Stimulated activated CD4-positive, alpha-beta T cell treated with anti-CD3 and anti-CD28 coated beads, Interleukin-2, amount 100 ng/mL, for 24 hours (primary cell): Measurements from ENCODE around the gene ETNK2.
A peak's percentile ranks its signal among the peaks of the same experiment; 100 is the strongest.

Source experiments
- DNase-seq, 2 donors: peaks; one replicate each; pipeline ENCODE4 v3.0.0-alpha.2; 2020

The ETNK2 gene

DNA sequence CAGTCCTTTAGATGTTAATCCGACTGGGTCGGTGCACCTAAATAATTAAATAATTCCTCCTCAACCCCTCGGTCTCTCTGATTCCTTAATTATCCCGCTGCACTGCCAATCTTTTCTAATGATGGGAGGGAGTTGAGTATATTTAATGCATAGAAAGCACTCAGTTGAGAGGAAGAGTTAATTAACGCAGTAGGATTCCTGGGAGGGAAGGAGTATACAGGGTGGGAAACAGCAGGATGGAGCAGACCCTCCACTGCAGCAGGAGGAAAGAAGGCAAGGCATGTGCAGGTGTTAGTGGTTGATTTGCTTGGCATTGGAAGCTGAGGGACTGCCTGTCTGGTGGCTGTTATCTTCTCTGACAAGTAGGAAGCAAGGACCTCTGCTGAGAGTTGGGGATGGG, 24.2 kb upstream of the ETNK2 start:
- DNase-seq, result no peak

DNA sequence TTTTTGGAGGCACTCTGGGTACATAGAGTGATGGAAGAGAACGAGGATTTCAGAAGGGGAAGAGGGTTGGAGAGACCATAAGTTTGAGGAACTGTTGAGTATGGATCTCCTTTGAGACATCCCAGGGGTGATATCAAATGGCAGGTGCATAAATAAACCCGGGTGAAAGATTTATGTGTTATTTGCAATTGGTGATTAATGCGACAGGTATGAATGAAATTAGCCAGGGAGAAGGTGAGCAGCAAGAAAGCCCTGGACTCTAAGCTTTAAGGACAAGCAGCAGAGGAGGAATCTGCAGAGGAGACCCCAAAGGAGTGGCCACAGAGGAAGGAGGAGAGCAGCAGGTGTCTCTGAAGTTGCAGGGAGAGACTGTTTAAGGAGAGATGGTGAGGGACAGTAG, 23.1 kb upstream of the ETNK2 start:
- DNase-seq, result no peak

DNA sequence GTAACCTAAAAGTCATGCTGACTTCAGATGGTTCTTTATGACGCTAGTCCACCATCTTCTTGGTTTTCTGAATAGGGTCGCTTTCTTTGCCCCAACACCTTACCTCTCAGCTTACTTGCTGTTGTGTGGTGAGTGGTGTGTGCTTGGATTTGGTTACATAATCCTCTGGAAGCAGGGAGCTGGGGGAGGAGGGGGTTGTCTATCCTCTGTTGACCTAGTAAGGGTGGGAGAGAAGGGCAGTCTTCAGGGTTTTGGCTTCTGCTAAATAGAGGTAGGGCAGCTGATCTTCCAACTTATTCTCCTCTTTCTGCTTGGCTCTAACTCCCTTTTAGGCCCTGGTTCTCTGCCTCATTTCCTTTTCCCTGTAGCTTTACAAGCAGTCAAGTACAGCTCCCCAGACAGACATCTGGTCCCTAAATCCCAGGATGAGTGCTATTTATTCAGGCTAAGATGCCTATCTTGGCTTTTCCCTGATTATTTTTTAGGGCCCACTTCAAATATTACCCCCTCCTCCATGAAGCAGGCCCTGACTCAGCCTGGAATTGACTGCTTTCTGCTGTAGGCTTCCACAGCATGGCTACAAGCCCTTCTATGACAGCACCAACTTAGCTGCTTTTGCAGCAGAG, 20.7 kb upstream of the ETNK2 start:
- DNase-seq, result no peak

DNA sequence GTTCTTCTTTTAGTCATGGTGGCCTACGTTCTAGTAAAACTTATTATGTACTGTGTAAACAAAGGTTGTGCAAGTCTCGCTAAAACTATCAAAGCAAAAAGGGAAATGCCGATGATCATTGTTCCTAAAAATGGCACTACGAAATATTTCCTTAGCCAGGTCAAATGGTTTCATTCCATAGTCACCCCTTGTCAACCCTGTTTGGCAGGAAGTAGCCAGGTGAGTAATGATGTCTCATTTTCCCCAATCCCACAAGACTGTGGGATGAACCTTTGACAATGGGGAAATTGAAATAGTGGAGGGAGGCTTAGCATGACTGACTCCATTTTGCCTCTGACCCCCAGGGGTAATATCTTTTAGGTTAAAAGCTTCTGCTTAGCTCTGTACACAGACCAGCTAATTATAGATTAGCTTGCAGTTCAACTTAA, 19.9 kb upstream of the ETNK2 start:
- DNase-seq, result no peak

DNA sequence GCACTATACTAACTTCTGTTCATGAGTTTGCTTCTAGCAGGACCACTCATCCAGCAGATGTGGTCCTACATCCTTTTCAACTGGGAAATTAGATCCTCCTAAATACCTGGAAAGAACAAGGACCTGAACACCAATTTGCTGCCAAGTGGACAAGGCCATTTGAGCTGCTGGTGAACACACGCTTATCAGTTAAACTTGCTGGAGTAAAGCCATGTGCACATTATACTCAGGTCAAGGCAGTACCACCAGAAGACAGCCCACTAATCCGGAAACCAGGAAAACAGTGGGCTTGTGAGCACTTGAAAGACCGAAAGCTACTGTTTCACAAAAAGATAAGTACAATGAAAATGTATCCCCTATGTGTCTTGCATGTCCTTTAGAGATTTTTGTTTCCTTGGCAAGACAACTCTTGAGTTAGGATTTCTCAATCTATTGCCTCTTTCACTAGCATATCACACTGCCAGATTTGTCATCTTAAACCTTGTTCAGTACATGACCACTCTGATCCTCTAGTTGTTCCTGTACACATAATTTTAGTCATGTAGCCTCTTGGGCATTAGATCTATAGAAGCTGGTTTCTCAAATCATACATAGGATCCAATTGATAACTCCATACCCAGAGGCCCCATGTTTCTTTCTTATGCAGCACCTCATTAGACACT, 18.8 kb upstream of the ETNK2 start:
- DNase-seq, result no peak

DNA sequence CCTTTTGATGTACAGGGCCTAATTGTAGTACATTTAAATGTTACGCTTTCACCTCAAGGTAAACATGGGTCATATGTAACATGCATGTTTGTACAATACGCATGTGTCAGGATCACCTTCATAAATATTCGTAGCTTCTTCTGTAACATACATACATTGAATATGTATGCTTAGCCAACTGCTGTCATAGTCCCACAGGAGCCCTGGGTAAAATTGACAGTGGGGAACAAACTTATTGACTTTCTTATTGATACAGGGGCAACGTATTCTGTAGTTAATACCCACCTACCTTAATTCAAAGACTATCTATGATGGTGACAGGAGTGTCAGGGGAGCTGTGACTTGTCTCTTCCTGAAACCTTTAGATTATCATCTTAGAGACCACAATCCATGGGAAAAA, 18.0 kb upstream of the ETNK2 start:
- no peak for DNase-seq

DNA sequence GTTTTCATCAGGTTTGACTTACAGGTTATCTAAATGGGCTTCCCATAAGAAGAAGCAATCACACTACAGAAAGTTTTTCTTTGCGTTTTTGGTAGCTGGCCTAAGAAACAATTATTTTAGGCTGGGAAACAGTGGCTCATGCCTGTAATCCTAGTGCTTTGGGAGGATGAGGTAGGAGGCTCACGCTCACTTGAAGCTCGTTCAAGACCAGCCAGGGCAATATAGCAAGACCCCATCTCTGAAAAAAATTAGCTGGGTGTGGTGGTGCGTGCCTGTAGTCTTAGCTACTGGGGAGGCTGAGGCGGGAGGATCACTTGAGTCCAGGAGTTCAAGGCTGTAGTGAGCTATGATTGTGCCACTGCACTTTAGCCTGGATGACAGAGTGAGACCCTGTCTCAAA, 15.9 kb upstream of the ETNK2 start:
- DNase-seq, result no peak

DNA sequence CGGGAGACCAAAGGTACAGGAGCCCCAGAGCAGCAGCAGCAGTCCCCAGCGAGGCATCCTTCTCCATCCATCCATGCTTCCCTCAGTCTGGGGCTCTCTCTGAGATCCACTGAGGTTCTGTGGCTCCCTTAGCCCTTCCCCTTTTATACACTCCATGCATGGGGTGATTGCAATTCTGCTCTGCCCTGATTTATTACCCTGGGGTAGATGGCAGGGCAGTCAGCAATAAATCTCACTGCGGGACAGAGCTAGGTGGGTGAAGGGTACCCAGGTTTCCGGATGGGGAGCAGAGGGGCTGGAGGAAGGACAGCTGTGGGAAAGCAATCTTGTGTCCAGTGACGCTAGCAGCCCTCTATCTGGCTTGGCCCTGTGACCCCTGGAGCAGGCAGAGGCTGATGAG, 14.4 kb upstream of the ETNK2 start, which contains the start of gene REN:
TSS of gene REN (minus strand) at position 119 of the 400 bp plus-strand sequence. CDS start at position 75, 44 bp downstream.
- no peak for DNase-seq

DNA sequence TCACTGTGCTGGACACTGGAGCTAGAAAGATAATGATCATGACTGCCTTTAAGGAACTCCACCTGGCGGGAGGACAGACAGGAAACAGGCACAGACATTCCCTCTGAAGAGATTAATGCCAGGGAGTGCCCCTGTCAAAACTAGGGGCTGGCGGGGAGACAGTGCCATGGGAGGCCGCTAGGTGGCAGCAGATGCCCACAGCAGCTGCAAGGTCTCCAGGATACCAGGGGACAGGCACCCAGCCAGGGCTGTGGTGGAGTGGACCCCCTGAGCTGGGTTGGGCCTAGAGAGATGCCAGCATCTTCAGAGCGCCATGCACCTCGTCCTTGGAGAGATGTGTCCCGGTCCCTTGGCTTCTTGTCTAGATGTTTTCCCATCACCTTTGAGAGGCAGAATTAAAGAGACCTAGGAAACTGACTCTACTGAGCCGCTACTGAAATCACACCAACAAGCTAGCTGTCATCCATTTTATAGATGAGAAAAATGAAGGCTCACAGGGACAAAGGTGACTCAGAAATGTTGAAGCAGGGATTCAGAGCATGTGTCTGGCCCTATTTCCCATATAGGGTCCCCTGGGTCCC, 10.7 kb upstream of the ETNK2 start:
- DNase-seq, result peak; percentile 85

DNA sequence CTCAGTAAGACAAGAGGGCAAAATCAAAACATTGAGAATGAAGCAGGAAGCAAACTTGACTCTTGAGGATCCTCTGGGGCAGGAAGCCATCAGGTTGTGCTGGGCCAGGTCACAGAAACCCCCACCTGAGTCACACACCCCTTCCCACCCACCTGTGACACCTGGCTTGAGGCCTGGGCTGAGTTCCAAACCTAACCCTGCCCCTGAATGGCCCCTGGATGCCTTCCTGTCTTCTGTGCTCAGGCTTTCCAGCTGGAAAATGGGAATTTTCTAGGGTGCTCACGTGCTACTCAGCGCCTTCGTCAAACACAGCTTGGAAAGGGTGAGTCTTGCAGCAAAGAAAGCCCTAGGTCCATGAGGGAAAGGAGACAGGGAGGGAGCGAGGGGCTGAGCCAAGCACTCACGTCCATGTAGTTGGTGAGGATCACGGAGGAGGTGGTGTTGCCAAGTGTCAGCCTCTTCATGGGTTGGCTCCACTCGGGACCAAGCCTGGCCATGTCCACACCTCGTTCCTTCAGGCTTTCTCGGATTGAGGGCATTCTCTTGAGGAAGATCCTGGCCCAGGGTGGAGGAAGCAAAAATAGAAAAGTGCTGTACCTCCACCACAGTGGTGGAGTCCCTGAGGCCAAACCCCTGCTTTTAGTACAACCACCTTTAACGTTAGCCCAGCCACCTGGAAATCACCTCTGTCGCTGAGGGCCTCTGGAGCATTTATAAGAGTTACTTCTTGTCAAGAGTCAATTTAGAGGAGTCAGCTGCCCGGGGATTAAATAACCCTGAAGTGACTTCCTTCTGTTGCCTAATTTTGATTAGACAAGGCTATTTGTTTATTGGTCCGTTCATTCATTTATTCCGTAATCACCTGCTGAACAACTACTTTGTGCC, 10.0 kb upstream of the ETNK2 start:
- DNase-seq, result no peak

DNA sequence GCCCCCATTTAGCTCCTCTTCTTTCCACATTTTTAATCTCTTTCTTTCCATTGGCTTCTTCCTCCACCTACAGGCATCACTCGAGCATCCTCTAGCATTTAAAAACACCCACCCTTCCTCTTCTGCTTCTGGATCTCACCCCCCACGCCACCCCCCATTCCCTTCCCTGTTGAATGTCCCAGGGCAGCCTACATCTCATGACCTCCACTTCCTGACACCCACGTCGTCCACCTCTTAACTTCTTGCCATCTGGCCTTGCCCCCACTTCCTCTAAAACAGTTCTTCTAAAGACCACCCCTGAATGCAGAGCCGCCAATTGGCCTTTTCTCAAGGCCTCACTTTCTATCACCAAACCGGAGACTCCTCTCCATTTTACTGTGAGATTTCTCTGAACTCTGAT, 6.1 kb upstream of the ETNK2 start:
- no peak for DNase-seq

DNA sequence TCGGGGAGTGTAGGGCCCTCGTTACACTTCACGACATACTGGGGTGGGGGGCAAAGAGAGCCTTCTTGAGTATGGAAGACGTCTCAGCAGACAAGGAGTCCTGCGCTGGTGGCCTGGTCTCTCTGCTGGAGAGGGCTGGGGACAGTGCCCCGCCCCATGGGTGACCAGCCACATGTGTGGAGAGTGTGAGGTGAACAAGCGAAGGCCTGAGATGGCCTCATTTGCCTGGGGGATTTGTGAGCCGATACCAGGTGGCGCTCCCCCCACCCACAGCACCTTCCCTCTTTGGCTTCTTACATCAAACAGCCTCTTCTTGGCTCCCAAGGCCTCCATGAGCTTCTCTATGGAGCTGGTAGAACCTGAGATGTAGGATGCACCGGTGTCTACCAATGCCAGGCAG, 4.0 kb upstream of the ETNK2 start:
- no peak for DNase-seq

DNA sequence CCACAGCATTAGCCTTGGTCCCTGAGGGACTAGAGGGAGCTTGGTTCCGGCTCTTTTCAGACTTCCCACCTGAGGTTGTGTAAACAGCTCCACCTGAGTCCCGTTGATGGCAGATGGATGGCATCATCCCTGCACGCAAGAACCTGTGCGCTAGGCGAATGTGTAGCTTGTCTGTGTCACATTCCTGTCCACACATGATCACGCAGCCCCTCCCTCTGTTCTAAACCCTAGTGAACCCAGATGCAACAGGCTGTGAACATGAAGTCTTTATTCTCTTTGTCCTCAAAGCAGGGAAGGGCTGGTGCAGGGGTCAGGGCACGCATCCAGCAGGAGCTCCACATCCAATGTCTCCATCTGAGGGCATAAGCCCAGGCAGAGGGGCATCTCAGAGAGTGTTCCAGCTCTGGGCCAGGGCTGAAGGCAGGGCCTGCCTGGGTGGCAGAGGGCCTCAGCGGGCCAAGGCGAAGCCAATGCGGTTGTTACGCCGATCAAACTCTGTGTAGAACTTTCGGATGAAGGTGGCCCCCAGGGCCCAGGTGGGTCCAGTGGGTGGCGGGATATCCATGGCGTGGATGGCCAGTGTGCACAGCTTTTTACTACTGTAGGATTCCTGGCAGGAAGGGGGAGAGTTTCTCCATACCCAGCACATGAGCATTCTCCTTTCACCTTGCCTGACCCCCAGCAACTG, 2.9 kb upstream of the ETNK2 start:
- DNase-seq, result no peak

DNA sequence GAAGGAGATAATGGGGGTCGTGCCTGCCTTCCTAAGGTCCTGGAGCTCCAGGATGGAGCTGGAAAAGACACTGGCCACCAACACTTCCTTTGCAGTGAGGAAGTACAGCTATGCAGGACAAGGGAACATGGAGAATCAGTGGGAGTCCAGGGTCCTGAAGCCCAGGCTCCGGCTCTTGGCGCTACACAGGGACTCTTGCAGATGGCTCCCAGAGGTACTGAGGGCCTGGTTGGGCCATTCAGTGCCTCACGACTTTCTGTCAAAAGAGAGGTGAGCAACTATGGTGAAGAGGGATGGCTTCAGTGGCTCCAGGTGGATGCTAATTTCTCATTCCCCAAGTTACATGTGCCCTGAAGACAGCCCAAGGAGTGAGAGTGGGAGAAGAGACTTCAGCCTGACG, 1.8 kb upstream of the ETNK2 start:
- DNase-seq, result no peak

DNA sequence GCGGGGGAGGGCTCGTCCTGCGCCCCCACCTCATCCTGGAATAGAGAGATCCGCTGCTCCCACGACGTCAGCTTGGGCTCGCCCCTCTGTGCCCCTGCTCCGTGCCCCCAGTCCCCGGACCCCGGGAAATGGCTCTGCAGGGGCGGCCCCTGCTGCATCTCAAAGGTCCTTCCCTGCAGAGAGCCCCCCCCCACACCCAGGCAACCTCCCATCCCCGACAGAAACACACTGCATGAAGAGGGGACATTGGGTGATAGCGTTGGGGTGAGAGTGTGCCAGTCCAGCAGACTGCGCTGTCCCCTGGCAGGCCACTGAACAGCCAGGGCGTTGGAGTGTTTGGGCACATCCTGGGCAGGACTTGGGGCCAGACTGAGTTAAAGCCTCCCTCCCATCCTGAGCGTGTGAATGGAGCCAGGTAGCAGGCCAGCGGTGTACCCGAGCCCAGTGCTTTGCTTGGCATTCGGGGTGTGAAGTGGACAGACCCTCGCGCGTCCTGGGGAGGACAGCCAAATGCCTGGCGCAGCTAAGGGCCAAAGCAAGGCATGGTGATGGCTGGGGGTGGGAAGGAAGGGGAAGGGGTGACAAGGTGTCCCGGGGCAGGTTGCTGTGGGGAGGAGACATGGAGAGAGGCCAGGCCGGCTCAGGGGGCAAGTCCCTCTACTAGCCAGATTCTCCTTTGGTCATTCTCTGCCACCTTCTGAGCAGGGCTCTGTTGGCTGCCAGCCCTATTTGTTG, 633 bp upstream of the ETNK2 start:
- DNase-seq, result no peak

DNA sequence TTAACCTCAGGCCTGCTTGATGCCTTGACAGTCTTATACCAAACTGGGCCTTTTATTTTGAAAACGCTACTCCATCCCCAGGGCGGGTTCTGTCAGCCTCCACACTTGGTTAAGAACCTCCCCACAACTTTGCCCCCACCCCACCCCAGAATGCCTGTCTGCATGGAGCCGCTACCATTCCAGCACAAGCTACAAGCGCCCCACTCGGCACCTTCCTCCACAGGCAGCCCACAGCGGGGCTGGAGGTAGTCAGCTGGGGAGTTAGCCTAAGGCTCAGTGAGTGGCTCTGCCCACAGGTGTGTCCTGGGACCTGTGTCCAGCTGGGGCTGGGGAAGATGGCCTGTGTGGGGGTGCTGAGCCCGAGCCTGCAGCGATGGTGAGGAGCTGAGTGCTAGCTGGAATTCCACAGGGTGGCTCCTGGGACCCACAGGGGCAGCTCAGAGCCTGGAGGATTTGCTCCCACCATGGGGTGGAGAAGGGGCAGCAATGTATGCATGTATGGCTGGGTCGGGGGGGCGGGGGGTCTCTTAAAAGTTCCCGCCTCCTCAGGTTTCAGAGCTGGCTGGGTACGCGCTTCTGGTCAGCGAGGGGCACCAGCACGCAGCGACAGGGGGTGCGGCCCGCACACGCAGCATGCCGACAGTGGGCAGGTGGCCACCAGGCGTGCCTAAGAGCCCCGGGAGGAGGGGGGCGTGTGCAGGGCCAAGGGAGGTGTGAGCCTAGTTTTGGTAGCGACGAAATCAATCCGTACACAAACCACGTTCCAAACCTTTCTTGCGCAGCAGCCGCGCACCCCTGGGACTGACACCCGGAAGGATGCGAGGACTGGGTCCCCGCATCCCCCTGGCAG, 917 bp downstream of the ETNK2 start:
- DNase-seq, result no peak

DNA sequence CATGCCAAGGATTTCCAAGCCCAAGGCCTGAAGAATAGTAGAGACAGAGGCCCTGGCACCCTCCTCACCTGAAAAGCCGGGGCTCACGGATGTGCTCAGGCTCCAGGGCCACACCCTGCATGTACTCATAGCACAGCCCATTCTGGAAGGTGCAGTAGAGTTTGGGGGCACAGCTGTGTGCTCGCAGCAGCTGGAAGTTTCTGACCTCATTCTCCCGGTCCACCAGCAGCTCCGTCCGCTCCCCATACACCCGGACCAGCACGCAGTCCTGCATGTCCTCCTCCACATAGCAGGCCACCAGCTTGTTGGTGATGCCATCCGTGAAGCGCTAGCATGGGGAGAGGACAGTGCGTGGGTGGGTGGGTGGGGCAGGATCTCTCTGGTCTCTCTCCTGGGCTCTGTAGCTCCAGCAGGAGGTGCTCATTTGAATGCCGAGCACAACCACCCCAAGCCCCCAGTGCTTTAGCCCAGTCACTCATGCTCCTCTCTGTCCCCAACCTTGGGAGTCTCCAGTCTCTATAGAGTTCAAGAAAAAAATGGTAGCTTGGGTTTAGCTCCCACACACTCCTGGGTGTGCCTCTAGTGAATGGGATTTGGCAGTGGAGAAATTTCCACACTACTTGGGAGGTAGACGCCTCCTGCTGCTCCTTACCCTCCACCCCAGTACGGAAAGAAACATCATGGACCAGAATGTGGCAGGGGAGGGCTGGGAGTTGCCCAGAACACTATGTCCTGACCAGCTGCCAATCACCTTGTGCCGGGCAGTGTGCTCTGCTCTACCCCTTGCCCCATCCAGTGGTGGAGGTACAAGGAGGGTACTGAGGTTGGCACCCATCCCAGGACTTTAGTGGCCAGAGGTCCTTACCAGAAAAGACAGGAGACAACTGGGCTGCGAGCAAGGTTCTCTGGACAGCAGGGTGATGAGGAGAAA, 1.9 kb downstream of the ETNK2 start:
- DNase-seq, result no peak

DNA sequence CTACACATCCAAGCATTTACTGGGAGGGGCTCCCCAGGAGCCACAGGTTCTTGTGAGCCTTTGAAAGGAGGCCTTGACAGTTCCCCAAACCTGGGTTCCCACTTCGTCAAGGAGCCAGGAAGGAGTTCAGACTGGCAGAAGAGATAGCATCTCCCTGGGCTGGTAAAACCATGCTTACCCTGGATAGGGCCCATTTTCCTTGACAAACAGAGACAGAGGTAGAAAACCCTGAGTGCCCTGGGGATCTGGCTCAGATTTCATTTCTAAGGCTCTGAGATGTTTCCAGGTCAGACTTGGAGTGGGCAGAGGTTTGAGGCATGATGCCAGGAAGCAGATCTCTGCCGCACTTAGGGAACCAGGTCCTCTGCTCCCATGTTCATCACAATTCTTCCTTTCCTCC, 2.7 kb downstream of the ETNK2 start:
- no peak for DNase-seq

DNA sequence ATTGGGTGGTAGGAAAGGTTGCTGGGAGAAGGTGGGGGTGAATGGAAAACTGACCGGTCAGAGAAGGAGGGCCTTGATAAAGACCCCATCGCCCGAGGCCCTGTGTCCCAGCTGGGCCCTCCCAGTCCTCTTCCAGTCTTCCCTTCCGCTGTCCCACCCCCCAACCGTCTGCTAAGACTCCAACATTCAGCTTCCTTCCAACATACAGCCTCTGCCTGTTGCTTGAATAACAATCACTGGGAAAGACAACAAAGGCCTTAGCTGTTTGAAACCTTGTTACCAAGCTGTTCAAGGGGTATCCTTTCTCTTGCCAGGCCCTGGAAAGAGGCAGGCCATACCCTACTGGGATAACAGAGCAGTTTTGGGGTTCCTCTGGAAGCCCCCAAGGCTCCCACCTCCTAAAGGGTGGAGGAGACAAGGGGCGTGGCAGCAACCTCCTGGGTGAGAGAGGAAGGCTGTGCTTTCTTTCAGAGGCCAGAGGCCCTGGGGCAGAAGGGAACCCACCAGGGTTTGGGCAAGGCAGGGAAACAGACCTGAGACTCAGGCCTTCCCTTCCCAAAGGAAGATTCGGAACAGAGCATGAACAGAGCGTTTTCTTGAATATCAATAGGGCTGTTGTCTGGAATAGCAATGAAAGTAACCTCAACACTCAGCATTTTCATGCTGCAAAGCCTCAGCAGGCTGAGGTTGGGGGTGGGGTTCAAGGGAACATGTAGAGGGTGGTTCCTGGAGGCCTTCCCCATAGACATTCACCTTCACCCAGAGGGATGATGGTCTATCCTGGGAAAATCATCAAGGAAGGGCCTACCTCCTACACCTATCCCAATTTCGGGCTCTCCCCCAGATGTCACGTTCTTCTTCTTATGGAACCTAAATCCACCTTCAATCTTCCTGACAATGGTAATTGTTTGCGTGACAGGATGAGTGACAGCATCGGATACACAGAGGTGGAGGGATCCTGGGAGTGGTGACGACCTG, 4.1 kb downstream of the ETNK2 start:
- DNase-seq, result no peak
